Fibroblast of mammary gland (primary cell): ENCODE measurements around the gene SMIM14.
"Not testable (repeated sequence)": the region's sequence is repeated elsewhere in the genome, so short reads cannot be mapped to it uniquely, and the experiment has no call there.

Experiments used
- DNase-seq: peaks from one replicate; pipeline ENCODE4 v3.0.0-alpha.2; 2010; ENCODE audit warnings: low read depth
- H3K4me3 ChIP-seq: 2 replicates; pipeline ENCODE4 v1.5.1; 2011; ENCODE audit warnings: low read depth, mild to moderate bottlenecking, low read length, moderate library complexity; ENCODE audit not compliant: control insufficient read depth
- TF ChIP-seq, protein P1 (sequence below): conservative IDR thresholded peaks from 2 replicates; pipeline ENCODE4 v1.5.1; 2011; ENCODE audit warnings: low read depth, low read length, inconsistent platforms; ENCODE audit not compliant: control insufficient read depth, insufficient read depth

SMIM14 gene

DNA sequence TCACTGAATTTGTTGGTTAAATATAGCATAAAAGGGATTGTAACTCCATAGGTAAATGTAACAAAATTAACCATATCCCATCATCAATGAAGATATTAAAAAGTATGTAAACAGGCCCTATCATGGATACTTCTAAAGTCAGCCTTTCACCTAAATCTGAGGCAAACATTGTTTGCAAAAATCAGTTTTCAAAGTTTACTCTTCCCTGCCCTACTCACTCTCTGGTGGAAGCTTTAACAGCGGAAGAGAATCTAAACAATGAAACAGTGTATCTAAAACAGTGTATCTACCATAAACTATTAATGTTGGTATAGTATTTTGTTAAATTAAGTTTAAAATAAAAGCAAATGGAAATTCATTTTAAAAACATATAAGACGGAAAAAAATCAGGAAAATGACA, 21.1 kb downstream of the SMIM14 start:
- DNase-seq = no peak
- H3K4me3 ChIP-seq = no peak overlapping the region
- TF ChIP-seq, protein P1, sequence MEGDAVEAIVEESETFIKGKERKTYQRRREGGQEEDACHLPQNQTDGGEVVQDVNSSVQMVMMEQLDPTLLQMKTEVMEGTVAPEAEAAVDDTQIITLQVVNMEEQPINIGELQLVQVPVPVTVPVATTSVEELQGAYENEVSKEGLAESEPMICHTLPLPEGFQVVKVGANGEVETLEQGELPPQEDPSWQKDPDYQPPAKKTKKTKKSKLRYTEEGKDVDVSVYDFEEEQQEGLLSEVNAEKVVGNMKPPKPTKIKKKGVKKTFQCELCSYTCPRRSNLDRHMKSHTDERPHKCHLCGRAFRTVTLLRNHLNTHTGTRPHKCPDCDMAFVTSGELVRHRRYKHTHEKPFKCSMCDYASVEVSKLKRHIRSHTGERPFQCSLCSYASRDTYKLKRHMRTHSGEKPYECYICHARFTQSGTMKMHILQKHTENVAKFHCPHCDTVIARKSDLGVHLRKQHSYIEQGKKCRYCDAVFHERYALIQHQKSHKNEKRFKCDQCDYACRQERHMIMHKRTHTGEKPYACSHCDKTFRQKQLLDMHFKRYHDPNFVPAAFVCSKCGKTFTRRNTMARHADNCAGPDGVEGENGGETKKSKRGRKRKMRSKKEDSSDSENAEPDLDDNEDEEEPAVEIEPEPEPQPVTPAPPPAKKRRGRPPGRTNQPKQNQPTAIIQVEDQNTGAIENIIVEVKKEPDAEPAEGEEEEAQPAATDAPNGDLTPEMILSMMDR = no peak

DNA sequence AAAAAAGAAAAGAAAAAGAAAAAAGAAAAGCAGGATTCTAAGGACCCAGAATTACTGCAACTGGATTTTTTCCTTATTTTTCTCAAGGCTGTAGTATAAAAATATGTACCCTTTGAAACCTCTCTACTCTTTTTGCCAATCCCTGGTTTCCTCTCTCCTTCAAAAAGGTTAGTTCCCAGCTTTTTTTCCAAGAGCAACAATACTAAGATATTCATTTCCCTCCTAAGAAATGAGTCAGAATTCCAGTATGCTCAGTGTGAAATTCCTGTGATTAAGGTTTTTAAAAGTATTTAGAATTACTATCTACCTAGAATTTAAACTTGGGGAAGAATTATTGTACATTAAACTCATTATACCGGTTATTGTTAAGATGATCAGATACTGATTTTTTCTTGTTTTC, 22.0 kb downstream of the SMIM14 start:
- TF ChIP-seq, protein P1 = no peak
- H3K4me3 ChIP-seq = no peak overlapping the region
- peak; percentile 38 for DNase-seq

DNA sequence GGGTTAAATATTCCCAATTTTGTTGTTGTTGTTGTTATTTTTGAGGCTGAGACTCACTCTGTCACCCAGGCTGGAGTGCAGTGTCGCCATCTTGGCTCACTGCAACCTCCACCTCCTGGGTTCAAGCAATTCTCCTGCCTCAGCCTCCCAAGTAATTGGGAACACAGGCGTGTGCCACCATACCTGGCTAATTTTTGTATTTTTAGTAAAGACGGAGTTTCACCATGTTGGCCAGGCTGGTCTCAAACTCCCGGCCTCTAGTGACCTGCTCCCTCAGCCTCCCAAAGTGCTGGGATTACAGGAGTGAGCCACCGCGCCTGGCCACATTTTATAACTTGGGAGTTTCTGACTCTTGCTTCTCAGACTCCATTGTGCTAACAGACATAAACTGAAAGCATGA, 22.6 kb downstream of the SMIM14 start:
- DNase-seq, H3K4me3 ChIP-seq: not testable (repeated sequence)

DNA sequence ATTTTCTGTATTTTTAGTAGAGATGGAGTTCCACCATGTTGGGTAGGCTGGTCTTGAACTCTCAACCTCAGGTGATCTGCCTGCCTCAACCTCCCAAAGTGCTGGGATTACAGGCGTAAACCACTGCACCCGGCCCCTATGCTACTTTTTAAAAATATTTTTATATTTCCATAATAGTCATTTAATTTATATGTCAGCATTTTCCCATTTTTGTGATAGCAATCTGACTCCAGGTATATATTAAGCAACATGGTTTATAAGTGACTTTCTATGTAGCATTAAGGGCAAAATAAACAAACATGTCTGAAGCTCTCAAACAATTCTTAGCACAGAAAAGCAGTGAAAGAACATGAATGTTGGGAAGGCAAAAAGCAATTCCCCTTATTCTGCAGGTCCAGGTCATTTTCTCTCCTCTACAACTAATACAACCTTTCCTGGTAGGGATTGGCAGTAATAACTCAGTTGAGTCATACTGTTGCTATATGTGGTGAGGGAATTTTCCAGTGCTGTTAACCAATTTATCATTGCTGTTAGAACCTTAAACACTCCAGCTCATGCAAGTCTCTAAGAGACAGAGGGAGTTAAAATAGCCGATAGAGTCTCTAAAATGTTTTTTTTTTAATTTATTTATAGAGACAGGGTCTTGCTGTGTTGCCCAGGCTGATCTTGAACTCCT, 24.0 kb downstream of the SMIM14 start:
- H3K4me3 ChIP-seq = no peak overlapping the region
- TF ChIP-seq, protein P1 = no peak
- peak; percentile 85 for DNase-seq

DNA sequence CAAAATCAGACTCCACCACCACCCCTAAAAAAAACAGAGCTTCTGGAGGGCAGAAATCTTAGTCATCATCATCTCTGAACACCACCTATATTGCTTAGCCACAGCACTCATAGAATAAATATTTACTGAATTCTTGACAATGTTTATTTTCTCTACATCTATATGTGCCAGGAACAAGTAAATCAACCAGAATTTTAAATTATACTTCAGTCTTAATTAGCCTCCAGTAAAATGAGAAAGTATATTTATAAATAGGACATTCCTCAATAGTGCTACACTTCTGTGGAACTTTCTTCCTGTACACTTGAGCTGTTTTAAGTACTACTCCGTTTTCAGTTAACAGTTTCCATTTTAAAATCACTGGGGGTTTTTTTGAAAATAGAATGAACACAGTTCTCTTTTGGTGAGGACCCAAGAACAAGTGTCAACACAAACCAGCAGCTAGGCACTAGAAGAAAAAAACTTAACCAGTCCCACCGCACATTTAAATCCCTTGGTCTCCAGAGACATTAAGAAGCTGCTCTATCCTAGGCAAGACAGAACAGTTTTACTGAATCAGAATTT, 25.5 kb downstream of the SMIM14 start:
- TF ChIP-seq, protein P1 = no peak
- no peak overlapping the region for H3K4me3 ChIP-seq
- peak; percentile 38 for DNase-seq

DNA sequence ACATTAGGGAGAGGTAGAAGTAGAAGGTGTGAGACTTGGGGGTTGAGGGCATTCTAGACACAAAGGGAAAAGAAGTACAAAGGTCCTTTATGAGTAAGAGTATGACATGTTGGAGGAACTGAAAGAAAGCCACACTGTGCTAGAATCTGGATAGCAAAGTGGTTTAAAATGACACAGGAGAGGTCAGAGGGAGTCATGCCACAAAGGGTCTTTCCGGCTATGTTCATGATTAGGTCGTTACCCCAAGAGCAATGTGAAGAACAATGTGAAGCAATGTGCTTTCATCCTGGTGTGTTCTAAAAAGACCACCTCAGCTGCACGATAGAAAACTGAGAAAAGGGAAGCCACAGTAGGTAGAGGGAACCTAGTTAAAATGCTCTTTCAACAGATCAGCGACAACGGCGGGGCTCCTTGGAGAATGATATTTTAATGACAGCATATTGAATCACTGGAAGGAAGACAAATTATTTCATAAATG, 29.2 kb downstream of the SMIM14 start:
- no peak overlapping the region for H3K4me3 ChIP-seq
- TF ChIP-seq, protein P1 = no peak
- no peak for DNase-seq

DNA sequence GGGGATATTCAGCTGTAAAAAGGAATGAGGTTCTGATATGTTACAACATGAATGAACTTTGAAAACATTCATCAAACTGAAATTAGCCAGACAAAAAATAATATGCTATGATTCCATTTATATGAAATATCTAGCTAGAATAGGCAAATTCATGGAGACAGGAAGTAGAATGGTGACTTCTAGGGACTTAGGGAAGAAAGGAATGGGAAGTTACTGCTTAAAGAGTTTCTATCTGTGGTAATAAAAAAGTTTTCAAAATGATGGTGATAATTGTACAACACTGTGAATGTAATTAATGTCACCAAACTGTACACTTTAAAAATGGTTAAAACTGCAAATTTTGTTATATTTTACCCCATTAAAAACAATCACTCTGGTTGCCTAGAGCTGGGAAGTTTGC, 30.2 kb downstream of the SMIM14 start:
- no peak overlapping the region for H3K4me3 ChIP-seq
- TF ChIP-seq, protein P1 = no peak
- no peak for DNase-seq
